ENCODE results near the gene RPS18.
A peak's percentile ranks its signal among the peaks of the same experiment; 100 is the strongest.

RPS18 gene

GRCh38 chr6:33317669-33318425, 46.0 kb downstream of the RPS18 start, which contains the start of gene ZBTB22:
ZBTB22 (minus strand) TSS chr6:33317744; CDS start chr6:33316916, 828 bp downstream.
- Histone ChIP-seq H3K27ac (ENCODE audit: low read depth, low read length) (peak within 1 kb of the TSS; percentile 79), H3F3A (ENCODE audit: control insufficient read depth, insufficient read depth) (peaks cover 29% of the 10 kb centered on the region), H3K4me2 (ENCODE audit: low read length) (peak within 1 kb of the TSS; percentile 90), H3K36me3 (ENCODE audit: control insufficient read depth, low read length) (peaks cover 68% of the 10 kb centered on the region), H3K9me2 (replicated peaks; ENCODE audit: control insufficient read depth, low read length) (no peaks in the 10 kb centered on the region), H3K27me3 (ENCODE audit: control insufficient read depth, low read length) (no peaks in the 10 kb centered on the region), H3K4me3 (ENCODE audit: low read length) (peak within 1 kb of the TSS; percentile 82), H4K20me1 (ENCODE audit: control insufficient read depth, insufficient read depth, low read depth, low read length) (0 out of 2 replicates have a peak, but pooled peaks cover 7% of the 10 kb centered on the region), H3K9me3 (ENCODE audit: control insufficient read depth, insufficient read depth, low read length) (no peaks in the 10 kb centered on the region), H3K79me2 (ENCODE audit: control insufficient read depth, low read length) (peaks cover 63% of the 10 kb centered on the region), H3K4me1 (ENCODE audit: control insufficient read depth, low read length) (peaks cover 58% of the 10 kb centered on the region)
- TF ChIP-seq EZH2phosphoT487 (IDR thresholded peaks at IDR 0.05; ENCODE audit: borderline replicate concordance, low read length) (no peak), CTCF (IDR thresholded peaks at IDR 0.05; ENCODE audit: low read depth, low read length, poor library complexity, severe bottlenecking) (no peak)

- TF ChIP-seq CTCF (IDR thresholded peaks at IDR 0.05; ENCODE audit: low read depth, low read length, poor library complexity, severe bottlenecking) (no peak), EZH2phosphoT487 (IDR thresholded peaks at IDR 0.05; ENCODE audit: borderline replicate concordance, low read length) (no peak)
- Histone ChIP-seq H3K4me1 (ENCODE audit: control insufficient read depth, low read length) (peaks cover 60% of the 10 kb centered on the region), H3K36me3 (ENCODE audit: control insufficient read depth, low read length) (peaks cover 63% of the 10 kb centered on the region), H4K20me1 (ENCODE audit: control insufficient read depth, insufficient read depth, low read depth, low read length) (0 out of 2 replicates have a peak, but pooled peaks cover 7% of the 10 kb centered on the region), H3K4me3 (ENCODE audit: low read length) (peak overlapping the region; percentile 82), H3K79me2 (ENCODE audit: control insufficient read depth, low read length) (peaks cover 58% of the 10 kb centered on the region), H3K4me2 (ENCODE audit: low read length) (peak overlapping the region; percentile 90), H3F3A (ENCODE audit: control insufficient read depth, insufficient read depth) (peaks cover 32% of the 10 kb centered on the region), H3K27me3 (ENCODE audit: control insufficient read depth, low read length) (no peaks in the 10 kb centered on the region), H3K9me2 (replicated peaks; ENCODE audit: control insufficient read depth, low read length) (no peaks in the 10 kb centered on the region), H3K27ac (ENCODE audit: low read depth, low read length) (peak overlapping the region; percentile 79), H3K9me3 (ENCODE audit: control insufficient read depth, insufficient read depth, low read length) (no peaks in the 10 kb centered on the region)
These were observed 46.7 kb downstream of the RPS18 start for GRCh38 chr6:33318426-33319073.

- Histone ChIP-seq H3K27me3 (ENCODE audit: control insufficient read depth, low read length) (no peaks in the 10 kb centered on the region), H3K27ac (ENCODE audit: low read depth, low read length) (peak overlapping the region; percentile 79), H3K9me3 (ENCODE audit: control insufficient read depth, insufficient read depth, low read length) (no peaks in the 10 kb centered on the region), H3F3A (ENCODE audit: control insufficient read depth, insufficient read depth) (peaks cover 36% of the 10 kb centered on the region), H3K79me2 (ENCODE audit: control insufficient read depth, low read length) (peaks cover 52% of the 10 kb centered on the region), H3K4me3 (ENCODE audit: low read length) (peak overlapping the region; percentile 85; the same call in 1 of the 2 replicates), H3K4me1 (ENCODE audit: control insufficient read depth, low read length) (peaks cover 64% of the 10 kb centered on the region), H3K36me3 (ENCODE audit: control insufficient read depth, low read length) (peaks cover 65% of the 10 kb centered on the region), H4K20me1 (ENCODE audit: control insufficient read depth, insufficient read depth, low read depth, low read length) (0 out of 2 replicates have a peak, but pooled peaks cover 7% of the 10 kb centered on the region), H3K4me2 (ENCODE audit: low read length) (peak overlapping the region; percentile 90), H3K9me2 (replicated peaks; ENCODE audit: control insufficient read depth, low read length) (no peaks in the 10 kb centered on the region)
- TF ChIP-seq EZH2phosphoT487 (IDR thresholded peaks at IDR 0.05; ENCODE audit: borderline replicate concordance, low read length), result no peak
- no peak for TF ChIP-seq CTCF (IDR thresholded peaks at IDR 0.05; ENCODE audit: low read depth, low read length, poor library complexity, severe bottlenecking)
These were observed 48.1 kb downstream of the RPS18 start for GRCh38 chr6:33319939-33320314.

Data from DOHH2 (cell line).